ENCODE measurements around the gene RHBDD2.

DNA sequence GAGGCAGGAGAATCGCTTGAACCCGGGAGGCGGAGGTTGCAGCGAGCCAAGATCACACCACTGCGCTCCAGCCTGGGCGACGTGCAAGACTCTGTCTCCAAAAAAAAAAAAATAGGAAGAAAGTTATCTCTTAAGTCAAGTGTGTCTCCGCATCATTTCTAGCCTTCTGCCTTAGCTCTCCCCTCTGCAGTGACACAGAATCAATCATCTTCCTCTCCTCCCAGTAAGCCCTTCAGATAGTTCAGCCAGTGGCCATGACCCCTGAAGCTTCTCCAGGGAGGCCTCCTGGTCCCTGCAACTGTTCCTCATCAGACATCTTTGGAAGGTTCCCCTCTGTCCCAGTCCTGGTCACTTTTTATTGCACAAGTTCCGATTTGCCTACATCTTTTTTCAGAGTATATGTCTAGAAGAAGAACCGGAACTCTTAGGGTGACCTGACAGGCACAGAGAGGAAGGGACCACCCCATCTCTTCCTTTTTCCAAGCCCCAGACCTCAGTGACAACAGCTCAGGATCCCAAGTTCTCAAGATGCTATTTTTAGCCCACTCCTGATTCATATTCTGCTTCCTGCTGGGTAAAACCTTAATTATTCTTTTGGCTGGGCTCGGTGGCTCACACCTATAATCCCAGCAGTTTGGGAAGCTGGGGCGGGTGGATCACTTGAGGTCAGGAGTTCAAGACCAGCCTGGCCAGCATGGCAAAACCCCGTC is 6.6 kb upstream of the RHBDD2 start:
- TF ChIP-seq, protein P1, sequence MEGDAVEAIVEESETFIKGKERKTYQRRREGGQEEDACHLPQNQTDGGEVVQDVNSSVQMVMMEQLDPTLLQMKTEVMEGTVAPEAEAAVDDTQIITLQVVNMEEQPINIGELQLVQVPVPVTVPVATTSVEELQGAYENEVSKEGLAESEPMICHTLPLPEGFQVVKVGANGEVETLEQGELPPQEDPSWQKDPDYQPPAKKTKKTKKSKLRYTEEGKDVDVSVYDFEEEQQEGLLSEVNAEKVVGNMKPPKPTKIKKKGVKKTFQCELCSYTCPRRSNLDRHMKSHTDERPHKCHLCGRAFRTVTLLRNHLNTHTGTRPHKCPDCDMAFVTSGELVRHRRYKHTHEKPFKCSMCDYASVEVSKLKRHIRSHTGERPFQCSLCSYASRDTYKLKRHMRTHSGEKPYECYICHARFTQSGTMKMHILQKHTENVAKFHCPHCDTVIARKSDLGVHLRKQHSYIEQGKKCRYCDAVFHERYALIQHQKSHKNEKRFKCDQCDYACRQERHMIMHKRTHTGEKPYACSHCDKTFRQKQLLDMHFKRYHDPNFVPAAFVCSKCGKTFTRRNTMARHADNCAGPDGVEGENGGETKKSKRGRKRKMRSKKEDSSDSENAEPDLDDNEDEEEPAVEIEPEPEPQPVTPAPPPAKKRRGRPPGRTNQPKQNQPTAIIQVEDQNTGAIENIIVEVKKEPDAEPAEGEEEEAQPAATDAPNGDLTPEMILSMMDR (conservative IDR thresholded peaks at IDR 0.05 in 1 of 2, IDR thresholded peaks at IDR 0.05 in 1 of 2; ENCODE audit: low read depth in 1 of 2, low read length in 2 of 2): no peak
- no peak for TF ChIP-seq EZH2 (IDR thresholded peaks at IDR 0.05; ENCODE audit: low read length, missing control alignments)

Measured in fibroblast of lung (primary cell).